GM18498 (cell line): ENCODE measurements around the gene MARK2.
"Not testable (repeated sequence)": the region's sequence is repeated elsewhere in the genome, so short reads cannot be mapped to it uniquely, and the experiment has no call there.

Experiments
- ATAC-seq: cut with Tn5 transposase; IDR thresholded peaks from one replicate; pipeline ENCODE4 v1.9.1; 2021; ENCODE audit warnings: mild to moderate bottlenecking, moderate library complexity; ENCODE audit not compliant: unreplicated experiment

Gene MARK2

GRCh38 chr11:63838678-63839507 is at the start of gene MARK2:
MARK2 (plus strand) TSS chr11:63839110; CDS start chr11:63839507, 397 bp downstream.
- ATAC-seq = peak; percentile 76

GRCh38 chr11:63791495-63792167 is 47.3 kb upstream of the MARK2 start:
- ATAC-seq = no peak

GRCh38 chr11:63793161-63793560 is 45.7 kb upstream of the MARK2 start:
- ATAC-seq = no peak

GRCh38 chr11:63795066-63795465 is 43.8 kb upstream of the MARK2 start:
- no peak for ATAC-seq

- no peak for ATAC-seq
These were observed 38.0 kb upstream of the MARK2 start for GRCh38 chr11:63800921-63801320.

GRCh38 chr11:63802637-63803414 is 36.1 kb upstream of the MARK2 start:
- no peak for ATAC-seq

- no peak for ATAC-seq
These were observed 34.7 kb upstream of the MARK2 start for GRCh38 chr11:63804259-63804658.

GRCh38 chr11:63805844-63806415 is 33.0 kb upstream of the MARK2 start:
- ATAC-seq = no peak

- ATAC-seq = not testable (repeated sequence)
These were observed 28.5 kb upstream of the MARK2 start for GRCh38 chr11:63810383-63810782.

GRCh38 chr11:63811522-63811921 is 27.4 kb upstream of the MARK2 start:
- ATAC-seq = no peak

GRCh38 chr11:63813035-63813562 is 25.8 kb upstream of the MARK2 start, which contains the start of gene SPINDOC:
SPINDOC (plus strand) TSS chr11:63813456; CDS start chr11:63813687, 231 bp downstream.
- peak; percentile 88 for ATAC-seq

GRCh38 chr11:63813563-63814382 is 25.1 kb upstream of the MARK2 start:
- peak; percentile 44 for ATAC-seq

- ATAC-seq = no peak
These were observed 24.6 kb upstream of the MARK2 start for GRCh38 chr11:63814383-63814736.

GRCh38 chr11:63816166-63816565 is 22.7 kb upstream of the MARK2 start:
- ATAC-seq = no peak

GRCh38 chr11:63816732-63817131 is 22.2 kb upstream of the MARK2 start:
- ATAC-seq = no peak

- no peak for ATAC-seq
These were observed 21.0 kb upstream of the MARK2 start for GRCh38 chr11:63817758-63818498.

- ATAC-seq = no peak
These were observed 20.3 kb upstream of the MARK2 start for GRCh38 chr11:63818609-63819008.

- no peak for ATAC-seq
These were observed 17.5 kb upstream of the MARK2 start for GRCh38 chr11:63821411-63821810.

GRCh38 chr11:63826471-63827190 is 12.3 kb upstream of the MARK2 start:
- ATAC-seq = no peak
